Measurements from ENCODE around the gene GATB. TPM values are rescaled to one million over a fixed set of nuclear protein-coding genes. Genes with fewer than 3 reads are reported as not detected.

GATB gene
- total RNA-seq, 1 experiment from 2014 or later, result 21.2 TPM

DNA sequence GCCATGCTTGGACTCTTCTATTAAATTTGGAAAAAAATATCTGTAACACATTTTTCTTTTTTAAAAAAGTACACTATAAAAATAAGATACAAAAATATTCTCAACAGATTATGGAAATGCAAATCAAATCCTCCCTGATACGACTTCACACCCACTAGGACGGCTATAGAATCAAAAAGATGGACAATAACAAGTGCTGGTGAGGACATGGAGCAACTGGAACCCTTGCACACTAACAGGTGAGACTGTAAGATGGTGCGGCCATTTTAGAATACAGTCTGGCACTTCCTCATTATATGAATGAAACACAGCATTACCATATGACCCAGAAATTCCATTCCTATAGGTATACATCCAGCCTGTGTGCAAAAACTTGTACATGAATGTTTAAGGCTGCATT lies 83.6 kb downstream of the GATB start:
- Histone ChIP-seq H3K4me1 (ENCODE audit: insufficient read depth, low read length) (no peaks in the 10 kb centered on the region), H2BK20ac (ENCODE audit: low read depth, low read length, poor library complexity, severe bottlenecking) (no peak overlapping the region), H2BK120ac (ENCODE audit: low read depth, low read length, poor library complexity, severe bottlenecking) (no peak overlapping the region), H3T11ph (ENCODE audit: low read length) (no peak overlapping the region), H3K27me3 (ENCODE audit: insufficient read depth, low read length) (no peaks in the 10 kb centered on the region), H3K4me2 (ENCODE audit: insufficient read depth, insufficient read length, low read length) (no peak overlapping the region), H3K14ac (ENCODE audit: insufficient read depth, low read length) (no peak overlapping the region), H3K9ac (ENCODE audit: extremely low read depth, insufficient read length, low read length) (no peak overlapping the region), H2BK12ac (ENCODE audit: insufficient read length, low read depth, low read length) (no peak overlapping the region), H3K23me2 (ENCODE audit: insufficient read length, low read depth, low read length, poor library complexity, severe bottlenecking) (no peaks in the 10 kb centered on the region), H4K20me1 (ENCODE audit: control insufficient read depth, insufficient read depth, insufficient read length) (no peaks in the 10 kb centered on the region), H2BK5ac (ENCODE audit: insufficient read length, low read length) (no peak overlapping the region), H3K4ac (ENCODE audit: low read depth, low read length) (no peak overlapping the region), H3K79me2 (ENCODE audit: insufficient read depth, low read length) (no peaks in the 10 kb centered on the region), H3K18ac (ENCODE audit: insufficient read length, low read depth, low read length) (no peak overlapping the region), H2AFZ (ENCODE audit: low read length) (no peak overlapping the region), H3K56ac (ENCODE audit: insufficient read length, low read depth, low read length) (no peak overlapping the region), H3K27ac (ENCODE audit: insufficient read length, low read depth, low read length) (no peak overlapping the region), H2BK15ac (ENCODE audit: low read depth, low read length) (no peak overlapping the region), H3K23ac (ENCODE audit: insufficient read length, low read depth, low read length) (no peak overlapping the region), H4K5ac (ENCODE audit: insufficient read length, low read depth, low read length) (no peak overlapping the region), H4K91ac (ENCODE audit: insufficient read length, low read depth, low read length) (no peak overlapping the region), H3K79me1 (ENCODE audit: insufficient read depth, low read depth, low read length, poor library complexity, severe bottlenecking) (no peaks in the 10 kb centered on the region), H3K9me3 (ENCODE audit: control insufficient read depth, low read depth, low read length) (no peaks in the 10 kb centered on the region), H4K8ac (replicated peaks; ENCODE audit: insufficient read length, low read depth, low read length) (no peak overlapping the region), H2AK5ac (ENCODE audit: insufficient read length, low read length) (no peak overlapping the region)
- no peaks in the 10 kb centered on the region for H3K27me3 Mint-ChIP-seq (ENCODE audit: low read depth)
- H3K4me1 Mint-ChIP-seq, result peaks cover 22 to 24% of the 10 kb centered on the region in 2 experiments
- WGBS (ENCODE audit: extremely low coverage, insufficient read length, low lambda C conversion rate), result no CpG with 5 or more reads among the region's 3 CpGs
- H3K36me3 Mint-ChIP-seq (ENCODE audit: insufficient read depth in 1 of 3, low read depth in 3 of 3), result no peaks in the 10 kb centered on the region; a peak in 4 of 7 replicates
- no peak overlapping the region for H3K4me3 Mint-ChIP-seq
- no peak overlapping the region for H3K27ac Mint-ChIP-seq
- TF ChIP-seq, protein P1, sequence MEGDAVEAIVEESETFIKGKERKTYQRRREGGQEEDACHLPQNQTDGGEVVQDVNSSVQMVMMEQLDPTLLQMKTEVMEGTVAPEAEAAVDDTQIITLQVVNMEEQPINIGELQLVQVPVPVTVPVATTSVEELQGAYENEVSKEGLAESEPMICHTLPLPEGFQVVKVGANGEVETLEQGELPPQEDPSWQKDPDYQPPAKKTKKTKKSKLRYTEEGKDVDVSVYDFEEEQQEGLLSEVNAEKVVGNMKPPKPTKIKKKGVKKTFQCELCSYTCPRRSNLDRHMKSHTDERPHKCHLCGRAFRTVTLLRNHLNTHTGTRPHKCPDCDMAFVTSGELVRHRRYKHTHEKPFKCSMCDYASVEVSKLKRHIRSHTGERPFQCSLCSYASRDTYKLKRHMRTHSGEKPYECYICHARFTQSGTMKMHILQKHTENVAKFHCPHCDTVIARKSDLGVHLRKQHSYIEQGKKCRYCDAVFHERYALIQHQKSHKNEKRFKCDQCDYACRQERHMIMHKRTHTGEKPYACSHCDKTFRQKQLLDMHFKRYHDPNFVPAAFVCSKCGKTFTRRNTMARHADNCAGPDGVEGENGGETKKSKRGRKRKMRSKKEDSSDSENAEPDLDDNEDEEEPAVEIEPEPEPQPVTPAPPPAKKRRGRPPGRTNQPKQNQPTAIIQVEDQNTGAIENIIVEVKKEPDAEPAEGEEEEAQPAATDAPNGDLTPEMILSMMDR (conservative IDR thresholded peaks at IDR 0.05), result no peak
- H3K9me3 Mint-ChIP-seq, result no peaks in the 10 kb centered on the region
- no peak for DNase-seq

Data from H9 (cell line).